ENCODE data around the gene ACTL6B. TPM values are rescaled to one million over a fixed set of nuclear protein-coding genes. Genes with fewer than 3 reads are reported as not detected.

Gene ACTL6B
- total and polyA plus RNA-seq, 9 of the 15 experiments (the other 6 are each of a cell fraction or from before 2014, with no cell fraction given): not detected

DNA sequence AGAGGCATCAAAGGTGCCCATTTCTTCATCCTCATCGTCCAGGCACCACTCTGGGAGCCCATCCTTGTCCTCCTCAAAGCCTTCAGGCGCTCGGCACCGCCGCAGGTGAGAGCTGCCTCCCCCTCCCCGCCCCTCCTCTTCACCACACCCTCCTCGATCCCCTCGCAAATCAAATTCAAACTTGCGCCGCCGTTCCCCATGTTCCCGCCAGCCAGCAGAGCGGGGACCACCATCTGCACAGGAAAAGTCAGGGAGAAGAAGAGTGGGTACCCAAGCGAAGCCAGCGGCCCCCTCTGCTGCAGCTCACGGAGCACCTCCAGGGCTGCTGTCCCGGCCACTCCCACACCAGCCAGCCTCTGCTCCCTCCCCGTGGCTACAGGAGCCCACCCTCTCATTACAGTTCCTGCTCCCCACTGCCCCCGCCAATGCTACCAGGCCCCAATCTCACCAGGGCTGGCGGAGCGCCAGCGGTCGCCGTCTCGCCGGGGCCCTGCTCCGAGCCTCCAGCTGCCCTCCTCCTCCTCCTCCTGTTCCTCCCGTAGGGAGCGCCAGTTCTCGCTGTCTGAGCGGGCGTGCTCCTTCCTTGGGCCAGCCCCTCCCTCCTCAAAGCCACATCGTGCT, 30.1 kb upstream of the ACTL6B start:
- 91% methylated on average over 20 of the region's 33 CpGs for WGBS (ENCODE audit: insufficient coverage, low coverage, missing lambda C conversion rate)
- H2AFZ ChIP-seq (ENCODE audit: low read depth, low read length): no peak overlapping the region
- POLR2A ChIA-PET: interaction anchor here (0.6 to 1.2 kb wide), 2 partner anchors 19 to 279 kb away, joined by 3 read pairs; no protein-coding TSS in a partner anchor

More for the DNA sequence above, 30.1 kb upstream of the ACTL6B start:
- in situ Hi-C loops (cut with MboI) (no loop called here), intact Hi-C loops (cut with micrococcal nuclease) (no loop called here)
- H3K9me1 ChIP-seq (ENCODE audit: control insufficient read depth, insufficient read depth, low read length): no peaks in the 10 kb centered on the region
- FAIRE-seq (no peak), ATAC-seq (no peak), DNase-seq (ENCODE audit: extremely low read depth in 1 of 4, low spot score in 3 of 4) (peak in 2 of 4 experiments; percentile 15 to 29)
- no peak overlapping the region for H3K4me2 ChIP-seq (ENCODE audit: insufficient read depth, low read length)
- BruUV-seq (replicated peaks): no TSS peak
- no peaks in the 10 kb centered on the region for H3K27me3 ChIP-seq (ENCODE audit: control insufficient read depth in 2 of 2, insufficient read depth in 2 of 2, low read length in 2 of 2)
- peaks cover 3 to 77% of the 10 kb centered on the region in 2 experiments; a peak in 3 of 5 replicates for H3K4me1 ChIP-seq (replicated peaks in 1 of 2; ENCODE audit: control insufficient read depth in 2 of 2, insufficient read depth in 2 of 2, low read length in 2 of 2)
- H3K4me3 ChIP-seq: no peak overlapping the region
- peaks cover 97% of the 10 kb centered on the region; the same call in 2 of the 3 replicates for H3K36me3 ChIP-seq (ENCODE audit: control insufficient read depth, insufficient read depth, low read length)
- no peaks in the 10 kb centered on the region for H3K9me3 ChIP-seq (replicated peaks; ENCODE audit: control insufficient read depth, insufficient read depth, low read depth, low read length)
- CTCF ChIA-PET (ENCODE audit: low intra/inter-chr PET ratio): no interaction called here
- H3K9ac ChIP-seq (ENCODE audit: insufficient read depth in 1 of 2, low read depth in 2 of 2, low read length in 2 of 2): no peak overlapping the region
- peaks cover 18% of the 10 kb centered on the region for H4K20me1 ChIP-seq (replicated peaks; ENCODE audit: control insufficient read depth, insufficient read depth, low read length)
- TF ChIP-seq, protein P1, sequence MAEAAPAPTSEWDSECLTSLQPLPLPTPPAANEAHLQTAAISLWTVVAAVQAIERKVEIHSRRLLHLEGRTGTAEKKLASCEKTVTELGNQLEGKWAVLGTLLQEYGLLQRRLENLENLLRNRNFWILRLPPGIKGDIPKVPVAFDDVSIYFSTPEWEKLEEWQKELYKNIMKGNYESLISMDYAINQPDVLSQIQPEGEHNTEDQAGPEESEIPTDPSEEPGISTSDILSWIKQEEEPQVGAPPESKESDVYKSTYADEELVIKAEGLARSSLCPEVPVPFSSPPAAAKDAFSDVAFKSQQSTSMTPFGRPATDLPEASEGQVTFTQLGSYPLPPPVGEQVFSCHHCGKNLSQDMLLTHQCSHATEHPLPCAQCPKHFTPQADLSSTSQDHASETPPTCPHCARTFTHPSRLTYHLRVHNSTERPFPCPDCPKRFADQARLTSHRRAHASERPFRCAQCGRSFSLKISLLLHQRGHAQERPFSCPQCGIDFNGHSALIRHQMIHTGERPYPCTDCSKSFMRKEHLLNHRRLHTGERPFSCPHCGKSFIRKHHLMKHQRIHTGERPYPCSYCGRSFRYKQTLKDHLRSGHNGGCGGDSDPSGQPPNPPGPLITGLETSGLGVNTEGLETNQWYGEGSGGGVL (CRISPR knock-in tag; IDR thresholded peaks at IDR 0.05): no peak
- TF ChIP-seq NONO (IDR thresholded peaks at IDR 0.05; ENCODE audit: low read depth in 2 of 2, low read length in 1 of 2) (no peak), RBM14 (IDR thresholded peaks at IDR 0.05; ENCODE audit: borderline replicate concordance, insufficient read depth, low read depth, low read length) (no peak), NFIC (IDR thresholded peaks at IDR 0.05) (peak; percentile 62), POLR2G (IDR thresholded peaks at IDR 0.05; ENCODE audit: low read depth, low read length) (peak; percentile 39; the same call in 1 of the 2 replicates), FOSL1 (tag; conservative IDR thresholded peaks at IDR 0.05) (no peak), MECOM (CRISPR knock-in tag; IDR thresholded peaks at IDR 0.05) (no peak), KDM4B (IDR thresholded peaks at IDR 0.05; ENCODE audit: borderline replicate concordance in 2 of 2, low read depth in 1 of 2) (no peak), RBM22 (IDR thresholded peaks at IDR 0.05; ENCODE audit: low read depth, low read length, poor library complexity, severe bottlenecking) (peak; percentile 79), NBN (IDR thresholded peaks at IDR 0.05; ENCODE audit: low read depth) (no peak), SAP30 (IDR thresholded peaks at IDR 0.05; ENCODE audit: borderline replicate concordance, insufficient read depth, low read depth, low read length, poor library complexity, severe bottlenecking) (no peak)
- TF ChIP-seq, protein P2, sequence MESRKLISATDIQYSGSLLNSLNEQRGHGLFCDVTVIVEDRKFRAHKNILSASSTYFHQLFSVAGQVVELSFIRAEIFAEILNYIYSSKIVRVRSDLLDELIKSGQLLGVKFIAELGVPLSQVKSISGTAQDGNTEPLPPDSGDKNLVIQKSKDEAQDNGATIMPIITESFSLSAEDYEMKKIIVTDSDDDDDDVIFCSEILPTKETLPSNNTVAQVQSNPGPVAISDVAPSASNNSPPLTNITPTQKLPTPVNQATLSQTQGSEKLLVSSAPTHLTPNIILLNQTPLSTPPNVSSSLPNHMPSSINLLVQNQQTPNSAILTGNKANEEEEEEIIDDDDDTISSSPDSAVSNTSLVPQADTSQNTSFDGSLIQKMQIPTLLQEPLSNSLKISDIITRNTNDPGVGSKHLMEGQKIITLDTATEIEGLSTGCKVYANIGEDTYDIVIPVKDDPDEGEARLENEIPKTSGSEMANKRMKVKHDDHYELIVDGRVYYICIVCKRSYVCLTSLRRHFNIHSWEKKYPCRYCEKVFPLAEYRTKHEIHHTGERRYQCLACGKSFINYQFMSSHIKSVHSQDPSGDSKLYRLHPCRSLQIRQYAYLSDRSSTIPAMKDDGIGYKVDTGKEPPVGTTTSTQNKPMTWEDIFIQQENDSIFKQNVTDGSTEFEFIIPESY (CRISPR knock-in tag; IDR thresholded peaks at IDR 0.05): peak; percentile 70
- TF ChIP-seq, protein P3, sequence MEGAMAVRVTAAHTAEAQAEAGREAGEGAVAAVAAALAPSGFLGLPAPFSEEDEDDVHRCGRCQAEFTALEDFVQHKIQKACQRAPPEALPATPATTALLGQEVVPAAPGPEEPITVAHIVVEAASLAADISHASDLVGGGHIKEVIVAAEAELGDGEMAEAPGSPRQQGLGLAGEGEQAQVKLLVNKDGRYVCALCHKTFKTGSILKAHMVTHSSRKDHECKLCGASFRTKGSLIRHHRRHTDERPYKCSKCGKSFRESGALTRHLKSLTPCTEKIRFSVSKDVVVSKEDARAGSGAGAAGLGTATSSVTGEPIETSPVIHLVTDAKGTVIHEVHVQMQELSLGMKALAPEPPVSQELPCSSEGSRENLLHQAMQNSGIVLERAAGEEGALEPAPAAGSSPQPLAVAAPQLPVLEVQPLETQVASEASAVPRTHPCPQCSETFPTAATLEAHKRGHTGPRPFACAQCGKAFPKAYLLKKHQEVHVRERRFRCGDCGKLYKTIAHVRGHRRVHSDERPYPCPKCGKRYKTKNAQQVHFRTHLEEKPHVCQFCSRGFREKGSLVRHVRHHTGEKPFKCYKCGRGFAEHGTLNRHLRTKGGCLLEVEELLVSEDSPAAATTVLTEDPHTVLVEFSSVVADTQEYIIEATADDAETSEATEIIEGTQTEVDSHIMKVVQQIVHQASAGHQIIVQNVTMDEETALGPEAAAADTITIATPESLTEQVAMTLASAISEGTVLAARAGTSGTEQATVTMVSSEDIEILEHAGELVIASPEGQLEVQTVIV (CRISPR knock-in tag; IDR thresholded peaks at IDR 0.05; ENCODE audit: borderline replicate concordance): no peak
- TF ChIP-seq, protein P4, sequence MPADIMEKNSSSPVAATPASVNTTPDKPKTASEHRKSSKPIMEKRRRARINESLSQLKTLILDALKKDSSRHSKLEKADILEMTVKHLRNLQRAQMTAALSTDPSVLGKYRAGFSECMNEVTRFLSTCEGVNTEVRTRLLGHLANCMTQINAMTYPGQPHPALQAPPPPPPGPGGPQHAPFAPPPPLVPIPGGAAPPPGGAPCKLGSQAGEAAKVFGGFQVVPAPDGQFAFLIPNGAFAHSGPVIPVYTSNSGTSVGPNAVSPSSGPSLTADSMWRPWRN (IDR thresholded peaks at IDR 0.05; ENCODE audit: low read depth): no peak
- peaks cover 32% of the 10 kb centered on the region for H3K79me2 ChIP-seq (ENCODE audit: control insufficient read depth, insufficient read depth, low read length)
- H3K27ac ChIP-seq (ENCODE audit: extremely low read depth, low read depth, low read length): no peak overlapping the region

All from K562 (cell line).